DMS79 (cell line): ENCODE data around the gene GPR25.
"Not testable (repeated sequence)": the region's sequence is repeated elsewhere in the genome, so short reads cannot be mapped to it uniquely, and the experiment has no call there.

Source experiments
- DNase-seq: peaks from one replicate; lab custom pipeline; 2025; lab: John Stamatoyannopoulos, UW

GPR25 gene

DNA sequence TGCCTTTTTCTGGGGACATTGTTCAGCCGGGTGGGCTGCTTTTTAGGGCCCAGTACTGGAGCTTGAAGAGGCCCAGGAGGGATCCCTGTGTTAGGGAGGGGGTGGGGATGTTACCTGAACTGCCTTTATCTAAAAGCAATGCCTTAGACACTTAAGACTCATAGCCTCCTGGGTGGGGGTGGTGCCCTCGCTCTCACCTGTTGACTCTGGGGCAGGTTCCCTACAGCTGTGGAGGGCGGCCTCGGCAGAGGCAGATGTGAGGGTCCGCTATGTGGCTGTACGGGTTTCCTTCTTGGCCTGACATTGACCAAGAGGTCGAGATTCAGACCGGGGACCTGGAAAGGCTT is 22.6 kb downstream of the GPR25 start:
- no peak for DNase-seq

DNA sequence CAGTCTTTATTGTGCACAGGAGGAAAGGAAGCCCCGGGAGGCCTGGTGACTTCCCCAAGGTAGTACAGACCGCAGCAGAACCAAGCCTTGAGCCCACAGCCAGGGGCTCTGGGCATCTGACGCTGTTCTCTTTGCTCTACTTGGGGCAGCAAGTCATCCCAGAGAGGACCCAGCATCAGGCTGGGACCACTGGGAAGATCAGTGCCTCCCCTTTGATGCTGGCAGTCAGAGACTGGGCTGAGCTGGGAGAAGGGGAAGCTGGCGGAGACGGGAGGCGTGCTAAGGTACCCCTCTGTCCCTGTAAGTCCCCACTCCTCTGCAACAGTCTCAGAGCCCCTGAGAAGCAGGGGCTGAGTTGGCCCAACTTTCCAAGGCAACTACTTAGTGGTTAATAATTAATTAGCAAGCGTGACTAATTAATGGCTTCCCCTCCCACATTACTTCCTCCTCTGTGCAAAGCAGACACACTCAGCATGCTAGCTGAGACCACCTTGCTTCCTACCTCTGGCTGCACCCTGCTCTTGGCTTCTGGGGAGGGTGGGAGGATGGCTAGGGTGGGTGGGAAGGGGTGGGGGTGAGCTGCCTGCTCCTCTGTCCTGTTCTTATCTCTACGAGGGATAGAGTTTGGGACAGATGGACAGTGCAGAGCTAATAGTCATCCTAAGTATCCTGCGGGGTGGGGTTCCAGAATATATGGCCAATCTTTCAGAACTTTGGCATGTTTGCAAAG is 23.2 kb downstream of the GPR25 start:
- no peak for DNase-seq

DNA sequence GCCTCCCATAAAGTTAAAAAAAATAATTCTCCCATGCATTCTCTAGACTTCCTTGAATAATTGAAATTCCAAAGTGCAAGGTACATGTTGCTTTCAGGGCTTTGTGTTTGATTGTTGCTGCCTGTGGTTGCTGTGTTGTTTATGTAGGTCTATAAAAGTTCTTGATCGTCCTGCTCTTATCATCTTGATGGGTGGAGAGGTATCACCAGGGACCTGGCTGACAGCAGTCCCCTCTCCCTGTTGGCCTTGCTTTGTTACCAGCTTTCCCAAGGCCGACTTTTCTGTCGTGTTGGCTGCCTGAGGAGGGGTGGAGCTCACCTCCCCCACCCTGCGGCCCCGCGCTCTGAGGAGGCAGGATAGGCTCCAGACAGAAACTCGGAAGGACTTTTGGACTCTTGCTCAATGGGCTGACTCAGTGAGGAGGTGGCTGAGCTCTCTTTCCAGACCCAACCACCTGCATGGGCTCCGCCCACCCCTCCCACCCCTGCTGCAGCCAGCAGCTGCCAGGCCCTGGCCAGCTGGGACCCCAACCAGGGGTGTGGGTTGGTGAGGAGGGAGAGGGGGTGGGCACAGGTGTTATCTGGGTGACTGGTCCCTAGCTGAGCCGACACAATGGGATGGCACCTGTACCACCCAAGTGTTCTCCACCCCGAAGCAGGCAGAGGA is 23.9 kb downstream of the GPR25 start:
- no peak for DNase-seq

GRCh38 chr1:200897259-200897658 is 24.5 kb downstream of the GPR25 start:
- DNase-seq = no peak

GRCh38 chr1:200899015-200899386 is 26.2 kb downstream of the GPR25 start:
- no peak for DNase-seq

DNA sequence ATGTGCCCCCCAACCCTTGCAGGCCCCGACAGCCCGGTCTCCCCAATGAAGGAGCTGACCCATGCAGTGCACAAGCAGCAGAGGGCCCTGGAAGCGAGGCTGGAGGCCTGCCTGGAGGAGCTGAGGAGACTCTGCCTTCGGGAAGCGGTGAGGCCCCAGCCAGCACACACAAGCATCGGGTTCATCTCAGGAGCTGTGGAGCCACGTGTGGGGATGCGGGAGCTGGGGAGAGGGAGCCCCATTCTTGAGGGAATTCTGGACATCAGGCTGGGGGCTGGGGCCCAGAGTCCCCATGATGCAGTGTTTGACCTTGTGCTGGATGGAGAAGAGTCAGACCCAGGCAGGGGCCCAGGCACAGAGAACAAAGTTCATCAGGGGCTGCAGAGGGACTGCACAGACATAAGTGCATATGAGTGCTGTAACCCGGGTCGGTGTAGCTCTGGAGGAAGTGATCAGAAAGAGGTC is 26.7 kb downstream of the GPR25 start:
- no peak for DNase-seq

- no peak for DNase-seq
Observed at GRCh38 chr1:200899954-200900867, 27.4 kb downstream of the GPR25 start.

- no peak for DNase-seq
Observed at GRCh38 chr1:200900877-200901276, 28.1 kb downstream of the GPR25 start.

DNA sequence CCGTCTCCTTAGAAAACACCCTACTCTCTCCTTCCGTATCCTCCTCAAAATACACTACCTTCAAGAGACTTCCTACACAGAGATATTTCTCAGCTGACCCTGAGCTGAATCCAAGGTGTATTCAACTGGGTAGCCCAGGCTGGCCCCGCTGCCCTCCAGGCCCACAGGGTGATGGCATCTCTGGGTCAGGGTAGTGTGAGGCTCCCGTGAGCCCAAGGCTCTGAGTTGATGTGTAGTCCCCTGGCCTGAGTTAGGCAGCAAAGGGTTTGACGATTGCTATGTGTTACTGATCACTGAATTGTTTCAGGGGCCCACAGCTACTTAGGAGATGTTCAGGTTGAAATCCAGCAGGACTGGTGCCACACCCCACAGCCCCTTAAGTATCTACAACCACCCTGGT is 28.6 kb downstream of the GPR25 start:
- DNase-seq = no peak

DNA sequence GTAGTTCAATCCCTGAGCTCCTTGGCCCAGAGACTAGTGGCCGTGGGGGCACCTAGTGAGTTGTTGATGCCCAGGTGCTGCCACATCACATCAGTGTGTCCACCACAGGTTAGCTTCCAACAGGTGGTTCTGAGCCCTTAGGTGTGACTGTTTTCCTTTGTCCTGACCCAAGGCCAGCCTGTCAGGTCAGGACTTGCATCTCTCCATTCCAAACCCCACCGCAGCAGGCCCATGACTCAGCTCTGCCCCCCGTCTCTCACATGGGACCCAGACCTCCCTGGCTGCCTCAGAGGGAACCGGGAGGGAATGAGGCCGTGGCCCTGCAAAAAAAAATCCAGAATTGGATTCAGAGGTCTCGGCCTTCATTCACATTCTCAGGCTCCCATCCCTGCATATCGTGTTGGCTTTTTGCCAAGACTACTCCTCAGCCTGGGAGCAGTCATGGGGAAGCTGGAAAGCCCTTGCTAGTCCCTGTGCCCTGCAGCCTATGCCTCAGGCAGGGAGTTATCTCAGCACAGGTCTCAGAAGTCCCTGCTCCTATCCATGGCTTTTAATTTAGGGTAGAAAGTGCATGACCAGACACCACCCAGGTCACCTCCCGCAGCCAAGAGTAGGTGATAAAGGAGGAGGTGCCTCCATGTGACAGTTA is 29.1 kb downstream of the GPR25 start:
- DNase-seq = no peak

DNA sequence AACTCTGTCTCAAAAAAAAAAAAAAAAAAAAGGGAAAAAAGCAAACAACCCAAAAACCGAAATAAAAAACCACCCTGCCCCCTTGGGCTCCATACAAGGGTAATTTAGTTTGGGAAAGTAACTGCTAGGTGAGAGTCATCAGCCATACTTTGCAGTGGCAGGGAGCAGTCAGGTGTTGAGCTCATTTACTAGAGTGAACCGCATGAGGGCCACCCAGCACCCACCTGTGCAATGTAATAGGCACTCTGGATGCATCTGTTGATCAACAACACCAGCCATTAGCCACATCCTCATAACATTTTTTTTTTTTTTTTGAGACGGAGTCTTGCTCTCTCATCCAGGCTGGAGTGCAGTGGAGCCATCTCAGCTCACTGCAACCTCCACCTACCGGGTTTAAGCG is 31.0 kb downstream of the GPR25 start:
- no peak for DNase-seq

DNA sequence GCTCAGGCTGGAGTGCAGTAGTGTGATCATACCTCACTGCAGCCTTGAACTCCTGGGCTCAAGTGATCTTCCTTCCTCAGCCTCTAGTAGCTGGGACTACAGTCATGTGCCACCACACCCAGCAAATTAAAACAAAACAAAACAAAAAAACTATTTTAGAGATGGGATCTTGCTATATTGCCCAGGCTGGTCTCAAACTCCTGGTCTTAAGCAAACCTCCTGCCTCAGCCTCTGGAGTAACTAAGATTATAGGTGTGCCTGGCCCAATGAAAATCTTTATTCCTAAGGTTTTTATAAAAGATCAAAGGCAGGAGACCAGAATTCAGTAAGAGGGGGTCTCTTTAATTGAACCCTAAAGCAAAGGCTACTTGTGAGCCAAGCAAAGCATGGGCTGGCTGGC is 32.0 kb downstream of the GPR25 start:
- DNase-seq = no peak

GRCh38 chr1:200905411-200906052 is 32.8 kb downstream of the GPR25 start:
- no peak for DNase-seq

- no peak for DNase-seq
Observed at GRCh38 chr1:200906491-200906890, 33.7 kb downstream of the GPR25 start.

- no peak for DNase-seq
Observed at GRCh38 chr1:200907611-200908097, 34.9 kb downstream of the GPR25 start.

DNA sequence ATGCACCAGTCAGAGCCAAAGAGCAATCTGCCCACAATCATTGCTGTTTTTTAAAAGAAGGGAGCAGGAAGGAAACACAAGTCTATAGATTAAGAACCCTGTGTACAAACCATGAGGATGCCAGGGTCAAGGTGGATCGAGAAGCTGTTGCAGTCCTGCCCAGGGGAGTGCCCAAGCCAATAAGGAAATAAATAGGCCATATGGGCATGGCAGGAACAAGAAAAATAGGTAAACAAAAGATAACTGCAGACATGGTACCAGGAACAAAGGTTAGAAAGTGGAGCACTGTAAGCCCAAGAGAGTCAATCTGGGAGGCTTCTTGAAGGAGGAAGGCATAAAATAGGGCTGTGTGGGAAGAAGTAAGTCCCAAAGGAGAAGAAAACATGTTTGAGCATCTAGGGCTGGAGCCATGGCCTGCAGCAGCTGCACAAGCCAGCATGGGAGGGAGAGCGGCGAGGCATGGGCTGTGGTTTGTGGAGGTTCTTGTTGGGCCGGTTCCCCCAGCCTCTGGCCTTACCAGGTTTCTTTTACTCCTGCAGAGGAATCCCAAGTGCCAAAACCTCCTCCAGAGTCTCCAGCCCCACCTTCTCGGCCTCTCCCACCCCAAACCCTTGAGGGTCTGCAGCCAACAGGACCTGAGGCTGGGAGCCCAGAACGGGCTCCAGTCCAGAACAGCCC is 35.5 kb downstream of the GPR25 start:
- no peak for DNase-seq

GRCh38 chr1:200909071-200909470 is 36.3 kb downstream of the GPR25 start:
- no peak for DNase-seq

GRCh38 chr1:200909757-200910239 is 37.0 kb downstream of the GPR25 start:
- no peak for DNase-seq

DNA sequence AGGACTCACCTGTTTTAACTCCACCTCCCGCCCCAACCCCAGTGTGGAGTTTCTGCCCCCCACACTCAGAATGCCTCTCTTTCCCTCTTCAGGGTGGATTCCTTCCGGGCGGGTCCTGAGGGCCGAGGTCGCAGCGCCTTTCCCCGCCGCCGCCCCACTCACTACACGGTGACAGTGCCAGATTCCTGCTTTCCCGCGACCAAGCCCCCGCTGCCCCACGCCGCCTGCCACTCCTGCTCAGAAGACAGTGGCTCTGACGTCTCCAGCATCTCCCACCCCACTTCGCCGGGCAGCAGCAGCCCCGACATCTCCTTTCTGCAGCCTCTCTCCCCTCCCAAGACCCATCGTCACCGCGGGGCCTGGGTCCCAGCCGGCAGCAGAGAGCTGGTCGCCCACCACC is 38.6 kb downstream of the GPR25 start:
- no peak for DNase-seq

GRCh38 chr1:200911936-200912335 is 39.2 kb downstream of the GPR25 start:
- DNase-seq = not testable (repeated sequence)
